K562 (cell line): Measurements from ENCODE around the gene DOCK6. TPM values are rescaled to one million over a fixed set of nuclear protein-coding genes. Genes with fewer than 3 reads are reported as not detected.

Experiments
- ATF3 ChIP-seq, 2 experiments: fragments of 450-650 bp in 1 of 2; sonication (generic) in 1 of 2; formaldehyde crosslinking in 1 of 2; IDR thresholded peaks in 1 of 2; conservative IDR thresholded peaks in 1 of 2; 2 replicates each; pipeline versions ENCODE4 v1.6.1 to v1.8.1; 2016 to 2023; ENCODE audit warnings: mild to moderate bottlenecking in 2 of 2, moderate library complexity in 2 of 2, inconsistent platforms in 1 of 2, missing genetic modification reagents in 1 of 2
- CBX1 ChIP-seq: sonication (generic); IDR thresholded peaks from 2 replicates; pipeline ENCODE4 v1.6.1; 2016; ENCODE audit warnings: antibody characterized with exemption, low read depth, mild to moderate bottlenecking
- CHD1 ChIP-seq: fragments of 200-600 bp; sonication (generic); IDR thresholded peaks from one replicate; pipeline ENCODE4 v1.6.1; 2012; ENCODE audit warnings: mild to moderate bottlenecking, moderate library complexity, low read length, inconsistent platforms
- DNMT1 ChIP-seq: fragments of 450-650 bp; IDR thresholded peaks from 2 replicates; pipeline ENCODE4 v1.6.1; 2016; ENCODE audit warnings: antibody characterized with exemption, mild to moderate bottlenecking
- E2F3 ChIP-seq: fragments of 250-450 bp; sonication (Bioruptor Pico); IDR thresholded peaks from 2 replicates; pipeline ENCODE4 v1.4.0; 2020; ENCODE audit warnings: mild to moderate bottlenecking
- ESRRB ChIP-seq: fragments of 250-450 bp; sonication (Bioruptor Pico); IDR thresholded peaks from 2 replicates; pipeline ENCODE4 v1.5.0; 2020; ENCODE audit warnings: mild to moderate bottlenecking, moderate library complexity, borderline replicate concordance
- GABPB1 ChIP-seq: sonication (generic); formaldehyde crosslinking; IDR thresholded peaks from 2 replicates; pipeline ENCODE4 v1.8.0; 2022; ENCODE audit warnings: mild to moderate bottlenecking, missing genetic modification reagents
- GATAD2A ChIP-seq: fragments of 450-650 bp; IDR thresholded peaks from 2 replicates; pipeline ENCODE4 v1.6.1; 2017
- IRF1 ChIP-seq: sonication (generic); formaldehyde crosslinking; IDR thresholded peaks from 2 replicates; pipeline ENCODE4 v1.8.0; 2022; ENCODE audit warnings: missing genetic modification reagents, mild to moderate bottlenecking, borderline replicate concordance
- JUN ChIP-seq, 2 experiments: sonication (generic) in 1 of 2; formaldehyde crosslinking in 1 of 2; IDR thresholded peaks; 2 replicates each; pipeline versions ENCODE4 v1.6.1 to v1.8.0; 2012 to 2022; ENCODE audit warnings: borderline replicate concordance in 2 of 2, mild to moderate bottlenecking in 2 of 2, improper control_type of control experiment in 1 of 2, low read depth in 1 of 2, low read length in 1 of 2, missing genetic modification reagents in 1 of 2
- KAT7 ChIP-seq: sonication (generic); formaldehyde crosslinking; IDR thresholded peaks from 2 replicates; pipeline ENCODE4 v1.8.0; 2022; ENCODE audit warnings: missing genetic modification reagents, mild to moderate bottlenecking, borderline replicate concordance
- MCM3 ChIP-seq: fragments of 450-650 bp; IDR thresholded peaks from 2 replicates; pipeline ENCODE4 v1.6.1; 2016
- MLX ChIP-seq, 2 experiments: fragments of 450-650 bp in 1 of 2; sonication (generic) in 1 of 2; formaldehyde crosslinking; conservative IDR thresholded peaks; 2 replicates each; pipeline versions ENCODE4 v1.4.0 to v1.8.1; 2020 to 2022; ENCODE audit warnings: mild to moderate bottlenecking in 1 of 2, missing genetic modification reagents in 1 of 2
- MTF1 ChIP-seq: fragments of 250-450 bp; sonication (Bioruptor Pico); IDR thresholded peaks from 2 replicates; pipeline ENCODE4 v1.9.0; 2021; ENCODE audit warnings: moderate library complexity, mild to moderate bottlenecking, inconsistent platforms, borderline replicate concordance
- NCOA2 ChIP-seq, 2 experiments: fragments of 450-650 bp; IDR thresholded peaks; 2 replicates each; pipeline ENCODE4 v1.6.1; 2018; ENCODE audit warnings: mild to moderate bottlenecking in 2 of 2, moderate library complexity in 1 of 2; ENCODE audit not compliant: partially characterized antibody in 2 of 2
- NCOA4 ChIP-seq: fragments of 450-650 bp; IDR thresholded peaks from 2 replicates; pipeline ENCODE4 v1.6.1; 2018; ENCODE audit warnings: mild to moderate bottlenecking; ENCODE audit not compliant: partially characterized antibody
- OTX1 ChIP-seq: fragments of 450-650 bp; formaldehyde crosslinking; IDR thresholded peaks from 2 replicates; pipeline ENCODE4 v1.4.0; 2022; ENCODE audit warnings: mild to moderate bottlenecking
- POLR3G ChIP-seq: IDR thresholded peaks from 2 replicates; pipeline ENCODE4 v1.6.1; 2011; ENCODE audit not compliant: insufficient read length, insufficient replicate concordance; ENCODE audit errors: extremely low read depth
- SMARCC2 ChIP-seq: fragments of 450-650 bp; IDR thresholded peaks from 2 replicates; pipeline ENCODE4 v1.6.1; 2017; ENCODE audit warnings: antibody characterized with exemption, moderate library complexity, mild to moderate bottlenecking, low read depth
- SP2 ChIP-seq: IDR thresholded peaks from 2 replicates; pipeline ENCODE4 v1.6.1; 2011; ENCODE audit warnings: mild to moderate bottlenecking, low read depth, low read length, moderate library complexity; ENCODE audit not compliant: poor library complexity, severe bottlenecking; ENCODE audit errors: extremely low read depth
- ZC3H11A ChIP-seq: IDR thresholded peaks from 2 replicates; pipeline ENCODE4 v1.6.1; 2012; ENCODE audit warnings: low read depth, low read length, improper control_type of control experiment
- ZFP30 ChIP-seq: fragments of 250-450 bp; sonication (Bioruptor Pico); IDR thresholded peaks from 2 replicates; pipeline ENCODE4 v1.8.0; 2022; ENCODE audit warnings: moderate library complexity, mild to moderate bottlenecking, inconsistent platforms, borderline replicate concordance
- ZNF24 ChIP-seq: fragments of 450-650 bp; IDR thresholded peaks from 2 replicates; pipeline ENCODE4 v1.6.1; 2016
- ZNF311 ChIP-seq: fragments of 250-450 bp; sonication (Bioruptor Pico); IDR thresholded peaks from 2 replicates; pipeline ENCODE4 v1.4.0; 2020; ENCODE audit warnings: mild to moderate bottlenecking, moderate library complexity
- ZNF699 ChIP-seq: fragments of 250-450 bp; sonication (Bioruptor Pico); IDR thresholded peaks from 2 replicates; pipeline ENCODE4 v1.8.0; 2021; ENCODE audit warnings: mild to moderate bottlenecking, moderate library complexity; ENCODE audit not compliant: insufficient replicate concordance
- polyA plus RNA-seq, 8 experiments: library from polyadenylated mRNA; depleted of rRNA in 4 of 8; stranded (reverse) in 5 of 8; unstranded in 3 of 8; fragments of >200 nt; fragmentation: Nextera tagmentation in 2 of 8; fragmentation: Illumina TruSeq in 1 of 8; extraction: Ambion mirVana in 2 of 8; extraction: Trizol in 1 of 8; gene quantifications; 2 replicates each; pipeline versions ENCODE4 v1.2.1 to v1.2.3, GENCODE V29; 2011 to 2014; ENCODE audit warnings: inconsistent platforms in 1 of 8, missing spikeins in 1 of 8
- total RNA-seq, 7 experiments: library from RNA; depleted of rRNA in 6 of 7; stranded (reverse); fragments of >200 nt in 6 of 7; fragmentation: Illumina TruSeq in 2 of 7; extraction: Trizol in 2 of 7; gene quantifications; 2 replicates each; pipeline versions ENCODE4 v1.2.1 to v1.2.3, GENCODE V29; 2011 to 2021; ENCODE audit warnings: low replicate concordance in 1 of 7

Gene DOCK6
- total and polyA plus RNA-seq, 9 of the 15 experiments (the other 6 are each of a cell fraction or from before 2014, with no cell fraction given): 0.35 to 19.3 (median 3.8) TPM

- TF ChIP-seq MTF1 (CRISPR knock-in tag) (no peak), CHD1 (no peak), ZC3H11A (peak; percentile 69; the same call in 1 of the 2 replicates), CBX1 (no peak), MCM3 (no peak), MLX (CRISPR knock-in tag; conservative IDR thresholded peaks at IDR 0.05) (no peak), GABPB1 (CRISPR knock-in tag) (peak; percentile 51; the same call in 1 of the 2 replicates), JUN (IDR thresholded peaks at IDR 0.05; ENCODE audit: borderline replicate concordance, low read depth, low read length) (no peak), JUN (CRISPR knock-in tag; IDR thresholded peaks at IDR 0.05; ENCODE audit: borderline replicate concordance) (no peak), ESRRB (CRISPR knock-in tag) (no peak), NCOA2 (IDR thresholded peaks at IDR 0.05; ENCODE audit: partially characterized antibody in 2 of 2) (no peak), SP2 (no peak), ATF3 (IDR thresholded peaks at IDR 0.05) (no peak), ATF3 (CRISPR knock-in tag; conservative IDR thresholded peaks at IDR 0.05) (0 out of 2 replicates have a peak, but pooled peaks have one; percentile 34), POLR3G (no peak), ZFP30 (CRISPR knock-in tag) (no peak), ZNF24 (peak; percentile 24; the same call in 1 of the 2 replicates), DNMT1 (no peak; the same call in 1 of the 2 replicates), ZNF311 (CRISPR knock-in tag) (no peak), SMARCC2 (no peak), KAT7 (CRISPR knock-in tag) (no peak), GATAD2A (no peak; the same call in 1 of the 2 replicates), OTX1 (CRISPR knock-in tag) (0 out of 2 replicates have a peak, but pooled peaks have one; percentile 22), ZNF699 (CRISPR knock-in tag) (no peak), NCOA4 (peak; percentile 41), E2F3 (no peak), IRF1 (CRISPR knock-in tag) (no peak)
These were observed 31.4 kb upstream of the DOCK6 start (continued) for GRCh38 chr19:11293433-11294389.
